Cardiac muscle cell (in vitro differentiated cells and primary cell): ENCODE data around the gene PDE4B. TPM values are rescaled to one million over a fixed set of nuclear protein-coding genes. Genes with fewer than 3 reads are reported as not detected.
A peak's percentile ranks its signal among the peaks of the same experiment; 100 is the strongest.
"Not testable (repeated sequence)": the region's sequence is repeated elsewhere in the genome, so short reads cannot be mapped to it uniquely, and the experiment has no call there.

Experiments
- DNase-seq, 2 donors: peaks; one replicate each; pipeline versions ENCODE4 v3.0.0 to v3.0.0-alpha.2; 2010 to 2017; ENCODE audit warnings: low read depth in 1 of 2, low spot score in 1 of 2
- H3K27ac ChIP-seq: fragments of 200-600 bp; sonication (generic); 2 replicates; pipeline ENCODE4 v1.5.1; 2016
- H3K27me3 ChIP-seq: fragments of 200-600 bp; sonication (generic); 2 replicates; pipeline ENCODE4 v1.6.0; 2016; ENCODE audit warnings: control low read depth
- H3K36me3 ChIP-seq: fragments of 200-600 bp; sonication (generic); 2 replicates; pipeline ENCODE4 v1.5.1; 2016; ENCODE audit warnings: control low read depth
- H3K4me1 ChIP-seq: fragments of 200-600 bp; sonication (generic); 2 replicates; pipeline ENCODE4 v1.8.1; 2017; ENCODE audit warnings: low read depth, mild to moderate bottlenecking, mixed run types
- H3K4me3 ChIP-seq: fragments of 200-600 bp; sonication (generic); 2 replicates; pipeline ENCODE4 v1.5.1; 2016; ENCODE audit warnings: mild to moderate bottlenecking
- H3K9me3 ChIP-seq: fragments of 200-600 bp; sonication (generic); 2 replicates; pipeline ENCODE4 v1.5.1; 2017; ENCODE audit warnings: low read depth, mild to moderate bottlenecking, control low read depth
- polyA plus RNA-seq: library from polyadenylated mRNA; unstranded; fragments of >200 nt; fragmentation: Nextera tagmentation; extraction: Ambion mirVana; gene quantifications from 2 replicates; pipeline ENCODE4 v1.2.1, GENCODE V29; 2016
- total RNA-seq: library from RNA; depleted of rRNA; stranded (reverse); fragments of >200 nt; gene quantifications from 2 replicates; pipeline ENCODE4 v1.2.3, GENCODE V29; 2016
- TF ChIP-seq, protein P1 (sequence below): IDR thresholded peaks from 2 replicates; pipeline ENCODE4 v1.5.1; 2012; ENCODE audit warnings: low read depth, mild to moderate bottlenecking, low read length

Gene PDE4B
- total and polyA plus RNA-seq, 2 experiments from 2014 or later: 0.65 to 3.9 TPM

DNA sequence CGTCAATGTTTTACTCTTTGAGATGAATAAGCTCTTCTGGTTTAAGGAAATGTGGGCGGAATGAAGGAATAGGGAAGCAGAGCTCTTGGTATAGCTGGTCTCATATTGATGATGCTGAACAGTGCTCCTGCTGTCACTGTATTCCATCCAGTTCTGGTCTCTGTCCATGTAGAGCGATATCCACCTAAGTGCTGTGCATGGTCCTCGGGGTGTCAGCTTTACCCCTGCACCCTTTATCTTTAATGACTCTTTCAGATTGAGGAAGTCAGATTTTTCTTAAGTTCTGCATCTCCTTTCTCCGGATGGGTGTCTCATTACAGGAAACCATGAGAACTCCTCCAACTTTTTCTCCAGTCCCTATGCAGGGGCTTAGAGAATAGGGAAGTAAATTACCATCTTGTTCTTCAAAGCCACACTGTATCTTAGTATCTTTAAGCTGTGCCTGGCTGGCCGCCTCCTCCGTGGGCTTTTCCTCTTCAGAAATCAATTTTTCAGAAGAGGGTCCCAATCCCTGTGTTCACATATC lies 52.9 kb downstream of the PDE4B start:
- no peak overlapping the region for H3K4me3 ChIP-seq
- no peaks in the 10 kb centered on the region for H3K27me3 ChIP-seq
- TF ChIP-seq, protein P1, sequence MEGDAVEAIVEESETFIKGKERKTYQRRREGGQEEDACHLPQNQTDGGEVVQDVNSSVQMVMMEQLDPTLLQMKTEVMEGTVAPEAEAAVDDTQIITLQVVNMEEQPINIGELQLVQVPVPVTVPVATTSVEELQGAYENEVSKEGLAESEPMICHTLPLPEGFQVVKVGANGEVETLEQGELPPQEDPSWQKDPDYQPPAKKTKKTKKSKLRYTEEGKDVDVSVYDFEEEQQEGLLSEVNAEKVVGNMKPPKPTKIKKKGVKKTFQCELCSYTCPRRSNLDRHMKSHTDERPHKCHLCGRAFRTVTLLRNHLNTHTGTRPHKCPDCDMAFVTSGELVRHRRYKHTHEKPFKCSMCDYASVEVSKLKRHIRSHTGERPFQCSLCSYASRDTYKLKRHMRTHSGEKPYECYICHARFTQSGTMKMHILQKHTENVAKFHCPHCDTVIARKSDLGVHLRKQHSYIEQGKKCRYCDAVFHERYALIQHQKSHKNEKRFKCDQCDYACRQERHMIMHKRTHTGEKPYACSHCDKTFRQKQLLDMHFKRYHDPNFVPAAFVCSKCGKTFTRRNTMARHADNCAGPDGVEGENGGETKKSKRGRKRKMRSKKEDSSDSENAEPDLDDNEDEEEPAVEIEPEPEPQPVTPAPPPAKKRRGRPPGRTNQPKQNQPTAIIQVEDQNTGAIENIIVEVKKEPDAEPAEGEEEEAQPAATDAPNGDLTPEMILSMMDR: no peak
- H3K9me3 ChIP-seq: no peaks in the 10 kb centered on the region
- H3K4me1 ChIP-seq: no peaks in the 10 kb centered on the region
- DNase-seq: no peak
- no peaks in the 10 kb centered on the region for H3K36me3 ChIP-seq
- no peak overlapping the region for H3K27ac ChIP-seq

DNA sequence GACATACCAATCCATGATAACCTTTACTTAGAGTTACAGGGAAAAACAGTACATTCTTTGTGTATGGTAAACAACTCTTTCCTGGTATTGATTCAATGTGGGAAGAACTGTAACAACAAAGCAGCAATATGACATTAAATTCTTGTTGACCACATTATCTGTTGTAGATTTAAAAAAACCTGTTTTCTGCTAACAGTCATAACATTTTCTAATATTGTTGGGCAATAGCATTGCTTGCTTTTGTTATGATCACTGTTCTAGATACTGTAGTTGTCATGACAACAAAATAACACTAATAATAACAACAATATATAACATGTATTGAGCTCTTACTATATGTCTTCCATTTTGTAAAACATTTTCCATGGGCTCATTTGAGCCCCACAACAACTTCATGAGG lies 54.2 kb downstream of the PDE4B start:
- Histone ChIP-seq H3K4me1 (no peaks in the 10 kb centered on the region), H3K4me3 (no peak overlapping the region), H3K36me3 (no peaks in the 10 kb centered on the region), H3K27me3 (no peaks in the 10 kb centered on the region), H3K27ac (no peak overlapping the region), H3K9me3 (no peaks in the 10 kb centered on the region)
- DNase-seq: peak in 1 of 2 donors; percentile 17
- TF ChIP-seq, protein P1: no peak

DNA sequence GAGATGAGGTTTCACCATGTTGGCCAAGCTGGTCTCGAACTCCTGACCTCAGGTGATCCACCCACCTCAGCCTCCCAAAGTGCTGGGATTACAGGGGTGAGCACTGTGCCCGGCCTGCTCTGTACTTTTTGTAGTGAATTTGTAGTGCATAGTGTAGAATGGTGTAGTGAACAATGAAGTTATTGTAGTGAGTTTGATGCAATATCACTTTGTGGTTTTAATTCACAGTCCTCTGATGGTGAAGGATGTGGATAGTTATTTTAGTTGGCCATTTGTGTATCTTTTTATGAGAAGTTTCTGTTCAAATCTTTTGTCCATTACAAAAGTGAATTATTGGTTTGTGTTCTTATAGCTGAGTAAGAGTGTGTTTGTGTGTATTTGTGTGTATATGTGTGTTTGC lies 57.6 kb downstream of the PDE4B start:
- peak in 1 of 2 donors; percentile 20 for DNase-seq
- TF ChIP-seq, protein P1: no peak
- no peaks in the 10 kb centered on the region for H3K9me3 ChIP-seq
- no peak overlapping the region for H3K4me3 ChIP-seq
- no peaks in the 10 kb centered on the region for H3K36me3 ChIP-seq
- no peaks in the 10 kb centered on the region for H3K4me1 ChIP-seq
- H3K27me3 ChIP-seq: no peaks in the 10 kb centered on the region
- no peak overlapping the region for H3K27ac ChIP-seq

DNA sequence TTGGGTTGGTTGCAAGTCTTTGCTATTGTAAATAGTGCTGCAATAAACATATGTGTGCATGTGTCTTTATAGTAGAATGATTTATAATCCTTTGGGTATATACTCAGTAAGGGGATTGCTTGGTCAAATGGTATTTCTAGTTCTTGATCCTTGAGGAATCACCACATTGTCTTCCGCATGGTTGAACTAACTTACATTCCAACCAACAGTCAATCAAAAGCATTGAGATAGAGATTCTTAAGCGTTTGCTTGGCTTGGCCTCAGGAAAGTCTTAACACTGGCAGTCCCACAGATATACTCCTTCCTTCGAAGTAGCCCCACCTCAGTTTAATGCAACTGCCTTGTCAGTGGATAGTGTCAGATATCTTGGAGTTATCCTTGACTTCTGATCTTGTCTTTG lies 63.9 kb downstream of the PDE4B start:
- H3K36me3 ChIP-seq, H3K4me3 ChIP-seq, H3K9me3 ChIP-seq, H3K27me3 ChIP-seq, H3K4me1 ChIP-seq, H3K27ac ChIP-seq, DNase-seq: not testable (repeated sequence)

DNA sequence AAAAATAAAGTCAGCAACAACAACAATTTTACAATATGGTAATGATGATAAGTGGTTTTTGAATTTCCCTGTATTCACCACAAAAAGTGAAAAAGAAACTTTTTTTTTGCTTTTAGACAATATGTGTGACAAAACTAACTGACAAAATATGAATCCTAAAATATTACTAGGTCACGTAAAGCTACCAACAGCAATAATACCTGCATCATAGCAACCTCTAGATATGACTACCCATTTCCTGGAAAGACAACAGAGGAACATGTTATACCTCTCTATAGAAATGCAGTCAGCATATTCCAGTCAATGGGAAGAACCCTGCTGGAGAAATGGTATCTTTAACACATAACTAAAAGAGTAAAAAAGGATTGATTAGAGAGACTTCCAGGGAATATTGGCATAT lies 73.7 kb downstream of the PDE4B start:
- no peaks in the 10 kb centered on the region for H3K4me1 ChIP-seq
- H3K27me3 ChIP-seq: no peaks in the 10 kb centered on the region
- H3K9me3 ChIP-seq: no peaks in the 10 kb centered on the region
- TF ChIP-seq, protein P1: no peak
- H3K36me3 ChIP-seq: no peaks in the 10 kb centered on the region
- no peak for DNase-seq
- H3K4me3 ChIP-seq: no peak overlapping the region
- no peak overlapping the region for H3K27ac ChIP-seq

DNA sequence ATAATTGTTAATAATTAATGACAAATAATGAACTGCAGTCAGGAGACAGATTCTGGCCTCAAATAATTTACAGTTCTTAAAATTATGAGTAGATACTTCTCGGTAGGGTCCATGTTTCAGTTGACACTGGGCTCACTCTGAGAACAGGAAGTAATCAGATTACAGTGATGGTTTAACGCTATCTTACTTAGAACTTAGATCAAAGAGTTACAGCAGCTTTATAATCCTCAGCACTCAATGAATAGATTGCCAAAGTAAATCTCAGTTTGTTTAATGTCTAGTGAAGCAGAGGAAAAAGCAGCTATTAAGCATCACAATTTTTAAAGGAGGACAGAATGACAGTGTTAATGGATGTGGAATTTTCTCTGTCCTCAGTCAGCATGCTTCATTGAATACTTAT lies 79.6 kb downstream of the PDE4B start:
- H3K27me3 ChIP-seq: no peaks in the 10 kb centered on the region
- no peak overlapping the region for H3K27ac ChIP-seq
- H3K4me3 ChIP-seq: no peak overlapping the region
- H3K4me1 ChIP-seq: no peaks in the 10 kb centered on the region
- TF ChIP-seq, protein P1: no peak
- H3K36me3 ChIP-seq: no peaks in the 10 kb centered on the region
- H3K9me3 ChIP-seq: no peaks in the 10 kb centered on the region
- no peak for DNase-seq

DNA sequence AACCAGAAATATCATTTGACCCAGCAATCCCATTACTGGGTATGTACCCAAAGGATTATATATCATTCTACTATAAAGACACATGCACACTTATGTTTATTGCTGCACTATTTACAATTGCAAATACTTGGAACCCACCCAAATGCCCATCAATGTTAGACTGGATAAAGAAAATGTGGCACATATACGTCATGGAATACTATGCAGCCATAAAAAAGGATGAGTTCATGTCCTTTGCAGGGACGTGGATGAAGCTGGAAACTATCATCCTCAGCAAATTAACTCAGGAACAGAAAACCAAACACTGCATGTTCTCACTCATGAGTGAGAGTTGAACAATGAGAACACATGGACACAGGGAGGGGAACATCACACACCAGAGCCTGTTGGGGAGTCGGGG lies 85.6 kb downstream of the PDE4B start:
- not testable (repeated sequence) for H3K4me1 ChIP-seq, H3K4me3 ChIP-seq, H3K27ac ChIP-seq, H3K27me3 ChIP-seq, H3K9me3 ChIP-seq, DNase-seq, H3K36me3 ChIP-seq
